ENCODE results near the gene ALK.

The ALK gene

GRCh38 chr2:29799628-29800027 lies 121.8 kb downstream of the ALK start:
- H3K9me3 ChIP-seq (ENCODE audit: insufficient read depth, low read length), result no peaks in the 10 kb centered on the region
- no peak for DNase-seq (ENCODE audit: low read depth, low spot score)
- TF ChIP-seq YY1 (IDR thresholded peaks at IDR 0.05; ENCODE audit: insufficient read depth, insufficient read length) (no peak), SUZ12 (IDR thresholded peaks at IDR 0.05; ENCODE audit: extremely low read depth, insufficient read depth, insufficient read length) (no peak), ZNF274 (IDR thresholded peaks at IDR 0.05; ENCODE audit: low read depth, low read length) (no peak)
- H3K4me3 ChIP-seq (ENCODE audit: insufficient read length, low read depth), result no peak overlapping the region
- no peaks in the 10 kb centered on the region for H3K36me3 ChIP-seq (ENCODE audit: insufficient read depth, insufficient read length, low read length)
- H3K27me3 ChIP-seq (ENCODE audit: insufficient read depth, insufficient read length), result no peaks in the 10 kb centered on the region
- no peak overlapping the region for H3K9ac ChIP-seq (ENCODE audit: insufficient read length, low read depth)
- H3K4me1 ChIP-seq (ENCODE audit: insufficient read depth, insufficient read length), result no peaks in the 10 kb centered on the region

- TF ChIP-seq ZNF274 (IDR thresholded peaks at IDR 0.05; ENCODE audit: low read depth, low read length) (no peak), YY1 (IDR thresholded peaks at IDR 0.05; ENCODE audit: insufficient read depth, insufficient read length) (no peak), SUZ12 (IDR thresholded peaks at IDR 0.05; ENCODE audit: extremely low read depth, insufficient read depth, insufficient read length) (no peak)
- no peaks in the 10 kb centered on the region for H3K36me3 ChIP-seq (ENCODE audit: insufficient read depth, insufficient read length, low read length)
Measured at GRCh38 chr2:29797916-29798315, 123.5 kb downstream of the ALK start.

GRCh38 chr2:29796446-29796845 lies 124.9 kb downstream of the ALK start:
- Histone ChIP-seq H3K4me1 (ENCODE audit: insufficient read depth, insufficient read length) (no peaks in the 10 kb centered on the region), H3K36me3 (ENCODE audit: insufficient read depth, insufficient read length, low read length) (no peaks in the 10 kb centered on the region), H3K9me3 (ENCODE audit: insufficient read depth, low read length) (no peaks in the 10 kb centered on the region), H3K9ac (ENCODE audit: insufficient read length, low read depth) (no peak overlapping the region), H3K4me3 (ENCODE audit: insufficient read length, low read depth) (no peak overlapping the region), H3K27me3 (ENCODE audit: insufficient read depth, insufficient read length) (no peaks in the 10 kb centered on the region)
- DNase-seq (ENCODE audit: low read depth, low spot score), result no peak
- TF ChIP-seq YY1 (IDR thresholded peaks at IDR 0.05; ENCODE audit: insufficient read depth, insufficient read length) (no peak), ZNF274 (IDR thresholded peaks at IDR 0.05; ENCODE audit: low read depth, low read length) (no peak), SUZ12 (IDR thresholded peaks at IDR 0.05; ENCODE audit: extremely low read depth, insufficient read depth, insufficient read length) (no peak)

More at GRCh38 chr2:29797916-29798315, 123.5 kb downstream of the ALK start:
- no peaks in the 10 kb centered on the region for H3K9me3 ChIP-seq (ENCODE audit: insufficient read depth, low read length)
- no peaks in the 10 kb centered on the region for H3K27me3 ChIP-seq (ENCODE audit: insufficient read depth, insufficient read length)
- no peak overlapping the region for H3K9ac ChIP-seq (ENCODE audit: insufficient read length, low read depth)
- no peaks in the 10 kb centered on the region for H3K4me1 ChIP-seq (ENCODE audit: insufficient read depth, insufficient read length)
- H3K4me3 ChIP-seq (ENCODE audit: insufficient read length, low read depth), result no peak overlapping the region
- no peak for DNase-seq (ENCODE audit: low read depth, low spot score)

- DNase-seq (ENCODE audit: low read depth, low spot score), result no peak
- H3K4me1 ChIP-seq (ENCODE audit: insufficient read depth, insufficient read length), result no peaks in the 10 kb centered on the region
- TF ChIP-seq YY1 (IDR thresholded peaks at IDR 0.05; ENCODE audit: insufficient read depth, insufficient read length), result no peak
- no peak for TF ChIP-seq ZNF274 (IDR thresholded peaks at IDR 0.05; ENCODE audit: low read depth, low read length)
Measured at GRCh38 chr2:29789911-29790485, 131.4 kb downstream of the ALK start.

GRCh38 chr2:29787473-29788465 lies 133.6 kb downstream of the ALK start:
- no peak for DNase-seq (ENCODE audit: low read depth, low spot score)
- Histone ChIP-seq H3K9ac (ENCODE audit: insufficient read length, low read depth) (no peak overlapping the region), H3K27me3 (ENCODE audit: insufficient read depth, insufficient read length) (no peaks in the 10 kb centered on the region), H3K36me3 (ENCODE audit: insufficient read depth, insufficient read length, low read length) (no peaks in the 10 kb centered on the region), H3K4me3 (ENCODE audit: insufficient read length, low read depth) (no peak overlapping the region), H3K9me3 (ENCODE audit: insufficient read depth, low read length) (no peaks in the 10 kb centered on the region), H3K4me1 (ENCODE audit: insufficient read depth, insufficient read length) (no peaks in the 10 kb centered on the region)
- TF ChIP-seq SUZ12 (IDR thresholded peaks at IDR 0.05; ENCODE audit: extremely low read depth, insufficient read depth, insufficient read length) (no peak), ZNF274 (IDR thresholded peaks at IDR 0.05; ENCODE audit: low read depth, low read length) (no peak), YY1 (IDR thresholded peaks at IDR 0.05; ENCODE audit: insufficient read depth, insufficient read length) (no peak)

More at GRCh38 chr2:29789911-29790485, 131.4 kb downstream of the ALK start:
- Histone ChIP-seq H3K4me3 (ENCODE audit: insufficient read length, low read depth) (no peak overlapping the region), H3K36me3 (ENCODE audit: insufficient read depth, insufficient read length, low read length) (no peaks in the 10 kb centered on the region), H3K27me3 (ENCODE audit: insufficient read depth, insufficient read length) (no peaks in the 10 kb centered on the region), H3K9me3 (ENCODE audit: insufficient read depth, low read length) (no peaks in the 10 kb centered on the region), H3K9ac (ENCODE audit: insufficient read length, low read depth) (no peak overlapping the region)

- H3K9me3 ChIP-seq (ENCODE audit: insufficient read depth, low read length), result no peaks in the 10 kb centered on the region
- H3K4me1 ChIP-seq (ENCODE audit: insufficient read depth, insufficient read length), result peaks cover 2% of the 10 kb centered on the region
- H3K36me3 ChIP-seq (ENCODE audit: insufficient read depth, insufficient read length, low read length), result no peaks in the 10 kb centered on the region
- H3K27me3 ChIP-seq (ENCODE audit: insufficient read depth, insufficient read length), result no peaks in the 10 kb centered on the region
- no peak overlapping the region for H3K4me3 ChIP-seq (ENCODE audit: insufficient read length, low read depth)
- TF ChIP-seq YY1 (IDR thresholded peaks at IDR 0.05; ENCODE audit: insufficient read depth, insufficient read length) (no peak), ZNF274 (IDR thresholded peaks at IDR 0.05; ENCODE audit: low read depth, low read length) (no peak), SUZ12 (IDR thresholded peaks at IDR 0.05; ENCODE audit: extremely low read depth, insufficient read depth, insufficient read length) (no peak)
- H3K9ac ChIP-seq (ENCODE audit: insufficient read length, low read depth), result no peak overlapping the region
- DNase-seq (ENCODE audit: low read depth, low spot score), result no peak
Measured at GRCh38 chr2:29786361-29786760, 135.0 kb downstream of the ALK start.

- no peaks in the 10 kb centered on the region for H3K9me3 ChIP-seq (ENCODE audit: insufficient read depth, low read length)
- H3K27me3 ChIP-seq (ENCODE audit: insufficient read depth, insufficient read length), result no peaks in the 10 kb centered on the region
- DNase-seq (ENCODE audit: low read depth, low spot score), result no peak
- TF ChIP-seq SUZ12 (IDR thresholded peaks at IDR 0.05; ENCODE audit: extremely low read depth, insufficient read depth, insufficient read length) (no peak), ZNF274 (IDR thresholded peaks at IDR 0.05; ENCODE audit: low read depth, low read length) (no peak), YY1 (IDR thresholded peaks at IDR 0.05; ENCODE audit: insufficient read depth, insufficient read length) (no peak)
- H3K4me1 ChIP-seq (ENCODE audit: insufficient read depth, insufficient read length), result peaks cover 2% of the 10 kb centered on the region
- H3K36me3 ChIP-seq (ENCODE audit: insufficient read depth, insufficient read length, low read length), result no peaks in the 10 kb centered on the region
- no peak overlapping the region for H3K9ac ChIP-seq (ENCODE audit: insufficient read length, low read depth)
- H3K4me3 ChIP-seq (ENCODE audit: insufficient read length, low read depth), result no peak overlapping the region
Measured at GRCh38 chr2:29783666-29784065, 137.7 kb downstream of the ALK start.

All from NT2/D1 (cell line).